ENCODE results near the gene GBX2. TPM values are rescaled to one million over a fixed set of nuclear protein-coding genes. Genes with fewer than 3 reads are reported as not detected.

The GBX2 gene
- total RNA-seq, 4 donors from 2014 or later = not detected

DNA sequence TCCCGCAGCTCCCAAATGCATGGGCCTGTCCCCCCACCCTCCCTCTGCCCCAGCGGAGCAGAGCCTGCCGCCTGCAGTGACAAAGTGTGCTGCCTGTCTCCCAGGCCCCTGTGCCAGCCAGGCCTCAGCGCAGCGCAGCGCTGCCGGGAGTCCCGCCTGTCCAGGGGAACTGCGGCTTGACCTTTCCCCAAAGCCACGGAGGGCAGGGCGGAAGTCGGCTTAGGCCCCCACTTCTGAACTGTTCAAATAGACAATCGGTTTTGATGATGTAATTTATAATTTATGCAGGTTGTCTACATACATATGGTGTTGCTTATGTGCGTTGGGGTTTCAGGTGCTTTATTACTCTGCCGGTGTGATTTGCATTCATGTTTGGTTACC, 7.1 kb downstream of the GBX2 start:
- peaks cover 88% of the 10 kb centered on the region for H3K27me3 ChIP-seq

DNA sequence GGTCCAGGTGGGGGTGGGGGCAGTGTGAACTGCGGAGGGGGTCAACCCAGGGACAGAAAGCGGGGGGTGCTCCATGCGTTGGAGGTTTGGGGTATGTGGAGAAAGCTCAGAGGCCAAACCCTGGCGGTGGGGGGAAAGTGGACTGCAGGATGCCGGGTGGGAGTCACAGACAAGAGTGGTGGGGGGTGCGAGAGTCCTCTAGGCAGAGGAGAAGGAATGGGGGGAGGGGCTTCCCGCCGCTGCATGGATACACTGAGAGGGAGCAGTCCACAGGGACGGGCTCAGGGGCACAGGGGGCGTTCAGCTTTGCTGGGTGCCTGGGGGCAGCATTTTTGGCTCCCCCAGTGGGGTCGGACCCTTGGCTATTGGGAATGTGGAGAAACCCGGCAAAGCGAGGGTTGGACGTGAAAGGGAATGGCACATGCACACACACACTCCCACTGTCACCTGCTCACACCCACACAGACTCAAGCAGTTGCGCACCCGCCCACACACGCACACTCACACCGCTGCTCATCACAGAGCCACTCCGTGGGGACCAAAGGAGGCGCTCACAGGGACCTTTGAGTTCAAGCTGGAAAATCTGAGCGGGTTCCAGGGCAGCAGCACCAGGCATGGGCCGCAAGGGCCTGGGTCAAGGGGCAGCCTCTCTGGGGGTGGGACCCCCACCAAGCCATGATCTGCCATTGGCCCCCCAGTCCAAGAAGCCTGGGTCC, 7.7 kb downstream of the GBX2 start:
- Histone ChIP-seq H3K4me1 (peaks cover 0 to 28% (median 18%) of the 10 kb centered on the region in 3 donors), H3K27me3 (peaks cover 88% of the 10 kb centered on the region), H3K9me3 (no peaks in the 10 kb centered on the region), H3K27ac (no peak overlapping the region), H3K36me3 (no peaks in the 10 kb centered on the region), H3K4me3 (no peak overlapping the region)
- WGBS, 2 donors (ENCODE audit: low coverage in 1 of 2) = 29 to 60% methylated on average over 1 to 7 of the region's 22 CpGs
- TF ChIP-seq EP300 (IDR thresholded peaks at IDR 0.05) = no peak
- no peak for TF ChIP-seq POLR2AphosphoS5 (IDR thresholded peaks at IDR 0.05)
- TF ChIP-seq, protein P1, sequence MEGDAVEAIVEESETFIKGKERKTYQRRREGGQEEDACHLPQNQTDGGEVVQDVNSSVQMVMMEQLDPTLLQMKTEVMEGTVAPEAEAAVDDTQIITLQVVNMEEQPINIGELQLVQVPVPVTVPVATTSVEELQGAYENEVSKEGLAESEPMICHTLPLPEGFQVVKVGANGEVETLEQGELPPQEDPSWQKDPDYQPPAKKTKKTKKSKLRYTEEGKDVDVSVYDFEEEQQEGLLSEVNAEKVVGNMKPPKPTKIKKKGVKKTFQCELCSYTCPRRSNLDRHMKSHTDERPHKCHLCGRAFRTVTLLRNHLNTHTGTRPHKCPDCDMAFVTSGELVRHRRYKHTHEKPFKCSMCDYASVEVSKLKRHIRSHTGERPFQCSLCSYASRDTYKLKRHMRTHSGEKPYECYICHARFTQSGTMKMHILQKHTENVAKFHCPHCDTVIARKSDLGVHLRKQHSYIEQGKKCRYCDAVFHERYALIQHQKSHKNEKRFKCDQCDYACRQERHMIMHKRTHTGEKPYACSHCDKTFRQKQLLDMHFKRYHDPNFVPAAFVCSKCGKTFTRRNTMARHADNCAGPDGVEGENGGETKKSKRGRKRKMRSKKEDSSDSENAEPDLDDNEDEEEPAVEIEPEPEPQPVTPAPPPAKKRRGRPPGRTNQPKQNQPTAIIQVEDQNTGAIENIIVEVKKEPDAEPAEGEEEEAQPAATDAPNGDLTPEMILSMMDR (IDR thresholded peaks at IDR 0.05) = no peak
- no peak for TF ChIP-seq POLR2A (IDR thresholded peaks at IDR 0.05)
- ATAC-seq = no peak

More for the DNA sequence above, 7.1 kb downstream of the GBX2 start:
- no peak overlapping the region for H3K4me3 ChIP-seq
- no peak overlapping the region for H3K27ac ChIP-seq
- TF ChIP-seq, protein P1 (IDR thresholded peaks at IDR 0.05) = no peak
- TF ChIP-seq POLR2AphosphoS5 (IDR thresholded peaks at IDR 0.05) = no peak
- no peak for TF ChIP-seq EP300 (IDR thresholded peaks at IDR 0.05)
- TF ChIP-seq POLR2A (IDR thresholded peaks at IDR 0.05) = no peak
- H3K36me3 ChIP-seq = no peaks in the 10 kb centered on the region
- H3K4me1 ChIP-seq = peaks cover 0 to 34% (median 22%) of the 10 kb centered on the region in 3 donors
- H3K9me3 ChIP-seq = no peaks in the 10 kb centered on the region
- WGBS, 2 donors (ENCODE audit: low coverage in 1 of 2) = 61 to 72% methylated on average over 6 to 10 of the region's 15 CpGs
- ATAC-seq = no peak

GRCh38 chr2:236159778-236160170, 8.4 kb downstream of the GBX2 start:
- Histone ChIP-seq H3K9me3 (no peaks in the 10 kb centered on the region), H3K36me3 (no peaks in the 10 kb centered on the region), H3K4me3 (no peak overlapping the region), H3K27me3 (peaks cover 84% of the 10 kb centered on the region), H3K4me1 (peaks cover 0 to 24% (median 17%) of the 10 kb centered on the region in 3 donors), H3K27ac (no peak overlapping the region)
- ATAC-seq = no peak
- no peak for TF ChIP-seq POLR2AphosphoS5 (IDR thresholded peaks at IDR 0.05)
- TF ChIP-seq, protein P1 (IDR thresholded peaks at IDR 0.05) = no peak
- TF ChIP-seq POLR2A (IDR thresholded peaks at IDR 0.05) = no peak
- no peak for TF ChIP-seq EP300 (IDR thresholded peaks at IDR 0.05)
- 0 to 5% methylated on average over 1 to 4 of the region's 33 CpGs for WGBS, 2 donors (ENCODE audit: low coverage in 1 of 2)

DNA sequence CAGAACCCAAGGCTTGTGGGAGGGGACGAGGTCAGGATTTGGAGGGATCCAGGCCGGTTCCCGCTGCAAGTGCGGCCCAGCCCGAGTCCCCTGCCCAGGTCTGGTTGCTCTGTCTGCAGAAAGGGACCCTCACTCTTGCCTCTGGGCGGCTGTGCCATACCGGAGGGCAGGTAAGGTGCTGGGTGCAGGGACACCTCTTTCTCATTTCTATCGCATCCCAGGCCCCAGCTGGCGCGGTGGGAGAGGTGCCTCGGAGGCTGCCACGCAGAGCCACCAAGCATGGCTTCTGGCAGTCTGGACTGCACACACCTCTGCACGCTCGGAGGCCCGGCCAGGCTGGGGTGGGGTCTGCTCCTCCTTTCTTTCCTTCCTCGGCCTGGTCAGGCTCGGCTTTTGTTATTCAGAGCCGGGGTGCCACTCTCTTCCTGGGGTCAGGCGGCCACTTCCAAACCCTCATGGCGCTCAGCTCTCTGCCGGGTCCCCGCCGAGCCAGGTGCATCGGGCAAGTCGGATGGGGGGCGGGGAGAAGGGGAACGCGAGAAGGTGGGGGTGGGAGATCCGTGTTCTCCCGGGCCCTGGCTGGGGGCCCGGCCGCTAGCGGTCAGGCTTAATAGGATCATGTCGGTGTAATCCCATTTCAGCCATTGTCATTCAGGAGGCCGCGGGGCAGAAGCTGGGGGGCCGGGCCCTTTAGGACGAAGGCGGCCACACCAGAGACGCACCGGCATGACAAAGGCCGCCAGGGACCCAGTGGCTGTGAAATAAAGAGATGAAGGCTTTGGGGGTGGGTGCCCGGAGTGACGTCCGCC, 9.0 kb downstream of the GBX2 start:
- TF ChIP-seq, protein P1 (IDR thresholded peaks at IDR 0.05) = no peak
- TF ChIP-seq EP300 (IDR thresholded peaks at IDR 0.05) (no peak), POLR2AphosphoS5 (IDR thresholded peaks at IDR 0.05) (no peak), POLR2A (IDR thresholded peaks at IDR 0.05) (no peak)
- Histone ChIP-seq H3K36me3 (no peaks in the 10 kb centered on the region), H3K27ac (no peak overlapping the region), H3K4me3 (no peak overlapping the region), H3K27me3 (peaks cover 78% of the 10 kb centered on the region), H3K9me3 (no peaks in the 10 kb centered on the region), H3K4me1 (peaks cover 0 to 18% (median 11%) of the 10 kb centered on the region in 3 donors)
- 42% methylated on average over 6 of the region's 45 CpGs; no CpG with 5 or more reads in 1 of the 2 donors for WGBS, 2 donors (ENCODE audit: low coverage in 1 of 2)
- no peak for ATAC-seq

All from gastroesophageal sphincter (tissue), 4 donors.